ENCODE measurements around the gene AIG1. TPM values are rescaled to one million over a fixed set of nuclear protein-coding genes. Genes with fewer than 3 reads are reported as not detected.
"Not testable (repeated sequence)": the region's sequence is repeated elsewhere in the genome, so short reads cannot be mapped to it uniquely, and the experiment has no call there.

Gene AIG1
- total RNA-seq, 1 donor, result 9.8 TPM

DNA sequence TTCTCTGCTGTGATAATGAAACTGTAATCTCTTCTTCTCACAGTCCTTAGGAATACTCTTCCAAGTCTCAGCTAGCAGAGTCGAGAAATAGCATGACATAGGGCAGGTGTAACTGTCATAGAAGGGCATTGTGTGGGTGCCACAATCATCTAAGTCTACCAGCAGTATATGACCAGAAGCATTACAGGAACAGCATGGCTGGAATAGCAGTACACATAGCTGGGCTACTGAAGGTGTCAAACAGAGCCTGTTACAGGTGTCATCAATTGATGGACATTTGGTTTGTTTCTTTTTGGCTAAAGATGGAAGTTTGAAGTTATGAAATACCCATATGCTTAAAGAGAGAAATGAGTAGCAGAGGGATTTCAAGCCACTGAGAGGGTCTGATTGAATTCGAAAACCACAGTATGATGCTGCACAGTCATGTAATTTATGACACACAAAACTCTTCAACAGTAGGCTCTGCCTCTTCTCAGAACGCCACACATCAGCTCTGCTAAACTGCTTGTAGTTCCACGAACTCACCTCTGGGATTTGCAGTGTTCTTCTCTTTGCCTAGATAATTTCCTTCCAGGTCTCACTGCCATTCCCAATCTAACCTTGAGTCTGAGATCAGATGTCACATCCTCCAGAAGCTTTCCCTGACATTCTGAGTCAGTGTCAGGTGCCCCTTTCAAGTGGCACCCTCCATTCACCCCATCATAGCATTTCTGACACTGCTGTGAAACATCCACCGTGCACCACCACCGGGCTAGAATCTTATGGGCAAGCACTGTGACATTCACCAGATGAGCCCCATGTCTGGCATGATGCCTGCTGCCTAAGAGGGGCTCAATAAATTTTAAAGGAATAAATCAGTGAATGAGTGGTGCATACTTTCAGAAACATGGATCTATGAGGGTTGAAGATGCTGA is 238.8 kb downstream of the AIG1 start:
- no peak overlapping the region for H3K4me3 ChIP-seq (ENCODE audit: low read length)
- no peaks in the 10 kb centered on the region for H3K4me1 ChIP-seq (ENCODE audit: insufficient read depth, low read length)
- no peaks in the 10 kb centered on the region for H3K27me3 ChIP-seq (ENCODE audit: insufficient read depth, low read length)
- H3K9me3 ChIP-seq (ENCODE audit: low read depth, low read length), result no peaks in the 10 kb centered on the region

DNA sequence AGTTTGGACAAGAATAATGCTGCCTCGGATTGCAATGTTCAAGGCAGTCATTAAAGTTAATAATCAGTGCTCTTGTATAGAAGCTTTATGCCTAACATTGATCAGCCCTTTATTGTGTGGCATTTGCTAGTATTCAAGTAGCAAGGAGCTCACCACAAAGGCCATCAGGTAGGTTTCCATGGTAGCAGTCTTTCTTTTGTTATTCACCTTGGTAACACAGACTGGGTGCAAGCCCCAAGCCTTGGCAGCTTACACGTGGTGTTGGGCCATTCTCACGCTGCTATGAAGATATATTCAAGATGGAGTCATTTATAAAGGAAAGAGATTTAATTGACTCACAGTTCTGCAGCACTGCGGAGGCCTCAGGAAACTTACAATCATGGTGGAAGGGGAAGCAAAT is 240.5 kb downstream of the AIG1 start:
- Histone ChIP-seq H3K27me3 (ENCODE audit: insufficient read depth, low read length) (no peaks in the 10 kb centered on the region), H3K9me3 (ENCODE audit: low read depth, low read length) (no peaks in the 10 kb centered on the region), H3K4me3 (ENCODE audit: low read length) (no peak overlapping the region), H3K4me1 (ENCODE audit: insufficient read depth, low read length) (no peaks in the 10 kb centered on the region)

DNA sequence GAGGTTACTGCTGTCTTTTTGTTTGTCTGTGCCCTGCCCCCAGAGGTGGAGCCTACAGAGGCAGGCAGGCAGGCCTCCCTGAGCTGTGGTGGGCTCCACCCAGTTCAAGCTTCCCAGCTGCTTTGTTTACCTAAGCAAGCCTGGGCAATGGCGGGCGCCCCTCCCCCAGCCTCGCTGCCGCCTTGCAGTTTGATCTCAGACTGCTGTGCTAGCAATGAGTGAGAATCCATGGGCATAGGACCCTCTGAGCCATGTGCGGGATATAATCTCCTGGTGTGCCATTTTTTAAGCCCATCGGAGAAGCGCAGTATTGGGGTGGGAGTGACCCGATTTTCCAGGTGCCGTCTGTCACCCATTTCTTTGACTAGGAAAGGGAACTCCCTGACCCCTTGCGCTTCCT is 247.1 kb downstream of the AIG1 start:
- H3K27me3 ChIP-seq (ENCODE audit: insufficient read depth, low read length); H3K4me3 ChIP-seq (ENCODE audit: low read length); H3K4me1 ChIP-seq (ENCODE audit: insufficient read depth, low read length); H3K9me3 ChIP-seq (ENCODE audit: low read depth, low read length): not testable (repeated sequence)

DNA sequence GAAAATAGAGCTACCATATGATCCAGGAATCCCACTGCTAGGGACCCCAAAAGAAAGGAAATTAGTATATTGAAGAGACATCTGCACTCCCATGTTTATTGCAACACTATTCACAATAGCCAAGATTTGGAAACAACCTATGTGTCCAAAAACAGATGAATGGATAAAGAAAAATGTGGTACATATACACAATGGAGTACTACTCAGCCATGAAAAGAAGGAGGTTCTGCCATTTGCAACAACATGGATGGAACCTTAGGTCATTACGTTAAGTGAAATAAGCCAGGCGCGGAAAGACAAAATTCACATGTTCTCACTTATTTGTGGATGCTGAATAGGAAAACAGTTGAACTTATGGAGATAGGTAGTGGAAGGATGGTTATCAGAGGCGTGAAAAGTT is 252.5 kb downstream of the AIG1 start:
- H3K9me3 ChIP-seq (ENCODE audit: low read depth, low read length), result no peaks in the 10 kb centered on the region
- H3K4me3 ChIP-seq (ENCODE audit: low read length), result no peak overlapping the region
- no peaks in the 10 kb centered on the region for H3K27me3 ChIP-seq (ENCODE audit: insufficient read depth, low read length)
- no peaks in the 10 kb centered on the region for H3K4me1 ChIP-seq (ENCODE audit: insufficient read depth, low read length)

DNA sequence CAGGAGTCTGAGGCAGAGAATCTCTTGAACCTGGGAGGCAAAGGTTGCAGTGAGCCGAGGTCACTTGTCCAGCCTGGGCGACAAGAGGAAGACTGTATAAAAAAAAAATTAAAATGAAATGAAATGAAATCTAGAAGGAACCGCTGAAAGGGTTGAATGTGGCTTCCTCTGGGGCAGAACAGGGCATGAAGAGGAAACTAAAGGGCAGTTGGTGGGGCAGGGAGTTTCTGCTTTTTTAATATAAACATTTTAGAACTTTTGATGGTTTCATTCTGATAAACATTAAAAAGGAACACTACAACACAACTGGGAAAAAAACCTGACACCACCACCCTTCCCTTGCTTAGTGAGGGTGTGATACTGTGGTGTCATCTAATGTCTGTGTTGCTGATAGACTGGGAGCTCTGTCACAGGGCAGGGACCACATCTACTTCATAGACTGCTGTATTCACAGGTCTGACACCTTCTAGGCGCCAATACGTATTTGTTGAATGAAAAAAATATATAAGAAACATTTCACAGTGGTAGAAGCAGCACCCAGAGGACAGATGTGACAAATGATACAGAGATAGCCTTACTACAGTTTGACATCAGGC is 260.9 kb downstream of the AIG1 start:
- Histone ChIP-seq H3K4me1 (ENCODE audit: insufficient read depth, low read length) (no peaks in the 10 kb centered on the region), H3K4me3 (ENCODE audit: low read length) (no peak overlapping the region), H3K27me3 (ENCODE audit: insufficient read depth, low read length) (no peaks in the 10 kb centered on the region), H3K9me3 (ENCODE audit: low read depth, low read length) (no peaks in the 10 kb centered on the region)

DNA sequence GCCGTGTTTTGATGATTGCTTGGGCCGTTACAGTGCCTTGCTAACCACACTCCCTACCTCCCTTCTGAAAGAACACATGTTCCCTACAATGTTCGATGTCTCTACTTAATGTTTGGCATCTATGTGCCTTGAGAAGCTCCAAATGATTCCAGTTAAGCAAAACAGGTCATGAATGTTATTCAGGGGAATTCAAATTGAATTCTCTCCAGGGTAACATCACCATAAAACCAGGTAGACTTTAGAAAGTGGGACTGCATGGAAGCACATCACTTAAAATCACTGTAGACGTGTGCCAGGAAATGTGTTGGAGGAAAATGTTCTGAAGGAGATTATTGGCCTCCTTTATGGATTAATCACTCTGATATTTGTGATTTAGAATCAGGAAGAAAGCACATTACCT is 261.7 kb downstream of the AIG1 start:
- no peaks in the 10 kb centered on the region for H3K4me1 ChIP-seq (ENCODE audit: insufficient read depth, low read length)
- H3K9me3 ChIP-seq (ENCODE audit: low read depth, low read length), result no peaks in the 10 kb centered on the region
- no peaks in the 10 kb centered on the region for H3K27me3 ChIP-seq (ENCODE audit: insufficient read depth, low read length)
- no peak overlapping the region for H3K4me3 ChIP-seq (ENCODE audit: low read length)

DNA sequence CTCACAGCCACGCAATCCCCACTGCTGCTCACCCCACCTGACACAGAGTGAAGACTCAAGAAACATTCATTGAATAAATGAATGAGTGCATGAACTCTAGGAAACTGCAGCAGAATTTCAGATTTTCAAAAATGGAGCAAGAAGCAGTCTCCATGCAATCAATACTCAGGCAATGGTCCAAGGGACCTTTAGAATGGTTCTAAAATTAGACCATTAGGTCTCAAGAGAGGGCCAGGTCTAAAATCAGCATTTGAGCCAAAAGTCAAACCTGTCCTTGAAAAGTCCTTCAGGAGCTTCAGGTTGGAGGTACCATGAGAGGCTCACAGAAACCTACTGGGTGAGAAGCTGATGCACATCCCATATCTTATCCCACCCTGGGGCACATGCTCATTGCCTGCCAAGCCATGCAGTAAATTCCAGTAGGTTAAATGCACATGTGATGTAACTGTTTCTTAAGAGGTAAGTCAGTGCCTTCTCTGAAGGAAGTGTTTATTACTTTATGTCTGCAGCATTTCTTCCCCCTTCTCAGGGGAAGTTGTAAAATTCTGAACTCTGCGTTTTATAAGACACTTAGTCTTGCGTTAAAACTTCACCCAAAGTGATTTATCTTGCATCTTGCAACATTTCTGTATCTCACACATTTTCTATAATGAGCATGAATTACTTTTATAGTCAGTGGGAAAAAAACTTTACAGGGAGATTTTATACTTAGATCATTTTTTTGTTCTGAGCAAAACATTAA is 263.2 kb downstream of the AIG1 start:
- no peaks in the 10 kb centered on the region for H3K4me1 ChIP-seq (ENCODE audit: insufficient read depth, low read length)
- no peaks in the 10 kb centered on the region for H3K27me3 ChIP-seq (ENCODE audit: insufficient read depth, low read length)

DNA sequence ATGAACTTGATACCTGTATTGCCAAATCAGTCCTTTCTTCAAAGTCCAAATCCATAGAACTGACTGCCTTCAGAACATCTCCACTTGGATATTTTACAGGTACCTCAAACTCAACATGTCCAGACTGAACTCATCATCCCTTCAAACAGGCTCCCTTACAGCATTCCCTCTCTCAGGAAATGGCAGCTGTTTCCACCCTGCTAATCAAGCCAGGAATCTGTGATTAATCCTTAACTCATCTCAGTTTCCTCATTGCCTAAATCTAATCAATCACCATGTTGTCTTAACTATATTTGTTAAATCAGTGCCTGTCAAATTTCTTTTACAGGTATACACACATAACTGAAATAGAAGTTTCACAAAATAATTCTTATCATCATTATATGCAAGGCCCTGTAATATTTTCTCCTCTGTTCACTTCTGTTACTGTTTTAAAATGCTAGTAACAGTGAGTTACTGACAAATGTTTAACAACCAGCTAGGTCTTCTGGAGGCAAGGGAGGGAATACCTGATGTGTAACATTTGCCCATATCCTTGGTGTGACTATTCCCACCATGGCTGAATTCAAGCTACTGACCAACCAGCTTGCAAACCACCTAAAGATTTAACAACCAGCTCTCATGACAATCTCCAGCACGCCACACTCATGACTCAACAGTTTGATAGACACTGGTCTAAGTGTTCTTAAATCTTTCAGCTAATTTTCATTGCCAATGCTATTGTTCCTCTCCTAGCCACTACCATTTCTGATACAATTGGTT is 264.9 kb downstream of the AIG1 start:
- Histone ChIP-seq H3K4me1 (ENCODE audit: insufficient read depth, low read length) (no peaks in the 10 kb centered on the region), H3K9me3 (ENCODE audit: low read depth, low read length) (no peaks in the 10 kb centered on the region), H3K4me3 (ENCODE audit: low read length) (no peak overlapping the region), H3K27me3 (ENCODE audit: insufficient read depth, low read length) (no peaks in the 10 kb centered on the region)

More for the DNA sequence above, 263.2 kb downstream of the AIG1 start:
- Histone ChIP-seq H3K4me3 (ENCODE audit: low read length) (no peak overlapping the region), H3K9me3 (ENCODE audit: low read depth, low read length) (no peaks in the 10 kb centered on the region)

DNA sequence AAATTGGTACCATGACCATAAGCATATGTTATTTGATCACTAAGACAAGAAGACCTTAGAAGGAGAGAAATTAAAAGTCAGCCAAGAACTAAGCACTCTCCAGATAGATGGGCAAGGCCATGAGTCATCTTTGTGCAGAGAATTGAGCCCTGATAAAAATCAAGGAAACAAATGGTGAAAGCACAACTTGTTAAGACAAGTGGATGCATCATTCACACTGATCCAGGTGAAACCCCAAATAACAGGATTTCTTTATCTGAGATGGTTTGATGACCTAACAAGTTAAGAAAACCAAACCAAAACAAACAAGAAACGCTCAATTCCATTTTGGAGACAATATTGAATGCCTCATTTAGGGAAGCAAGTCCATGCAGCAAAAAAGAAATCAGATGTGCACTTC is 268.2 kb downstream of the AIG1 start:
- Histone ChIP-seq H3K27me3 (ENCODE audit: insufficient read depth, low read length) (no peaks in the 10 kb centered on the region), H3K9me3 (ENCODE audit: low read depth, low read length) (no peaks in the 10 kb centered on the region), H3K4me3 (ENCODE audit: low read length) (no peak overlapping the region), H3K4me1 (ENCODE audit: insufficient read depth, low read length) (no peaks in the 10 kb centered on the region)

DNA sequence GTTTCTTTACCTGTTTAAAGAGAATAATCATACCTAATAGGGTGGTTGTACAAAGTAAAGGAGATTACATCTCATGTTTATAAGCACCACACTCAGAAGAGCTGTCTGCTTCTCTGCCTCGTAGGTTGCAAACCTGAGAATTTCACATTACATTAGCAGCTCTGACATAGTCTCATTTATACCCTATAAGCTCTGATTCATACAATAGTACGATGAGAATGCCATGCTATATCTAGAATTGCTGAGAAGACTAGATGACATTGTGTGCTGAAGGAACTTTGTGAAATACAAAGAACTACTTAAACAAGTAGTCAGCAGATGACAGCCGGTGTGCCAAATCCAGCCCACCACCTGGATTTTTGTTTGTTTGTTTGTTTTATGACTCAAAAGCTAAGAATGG is 268.6 kb downstream of the AIG1 start:
- no peak overlapping the region for H3K4me3 ChIP-seq (ENCODE audit: low read length)
- H3K27me3 ChIP-seq (ENCODE audit: insufficient read depth, low read length), result no peaks in the 10 kb centered on the region
- no peaks in the 10 kb centered on the region for H3K4me1 ChIP-seq (ENCODE audit: insufficient read depth, low read length)
- H3K9me3 ChIP-seq (ENCODE audit: low read depth, low read length), result no peaks in the 10 kb centered on the region

DNA sequence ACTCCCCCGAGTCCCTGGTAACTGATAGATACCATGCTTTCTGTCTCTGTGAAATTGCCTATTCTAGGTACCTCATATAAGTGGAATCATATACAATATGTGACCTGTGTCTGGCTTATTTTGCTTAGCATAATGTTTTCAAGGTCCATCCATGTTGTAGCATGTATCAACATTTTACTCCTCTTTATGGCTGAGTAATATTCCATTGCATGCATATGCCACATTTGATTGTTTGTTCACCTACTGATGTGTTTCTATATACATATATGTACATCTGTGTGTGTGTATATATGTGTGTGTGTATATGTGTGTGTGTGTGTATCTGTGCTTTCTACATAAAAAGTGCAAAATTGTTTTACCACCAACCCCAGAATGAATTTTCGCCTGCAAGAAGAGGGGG is 270.7 kb downstream of the AIG1 start:
- Histone ChIP-seq H3K4me1 (ENCODE audit: insufficient read depth, low read length) (no peaks in the 10 kb centered on the region), H3K4me3 (ENCODE audit: low read length) (no peak overlapping the region), H3K9me3 (ENCODE audit: low read depth, low read length) (no peaks in the 10 kb centered on the region), H3K27me3 (ENCODE audit: insufficient read depth, low read length) (no peaks in the 10 kb centered on the region)

DNA sequence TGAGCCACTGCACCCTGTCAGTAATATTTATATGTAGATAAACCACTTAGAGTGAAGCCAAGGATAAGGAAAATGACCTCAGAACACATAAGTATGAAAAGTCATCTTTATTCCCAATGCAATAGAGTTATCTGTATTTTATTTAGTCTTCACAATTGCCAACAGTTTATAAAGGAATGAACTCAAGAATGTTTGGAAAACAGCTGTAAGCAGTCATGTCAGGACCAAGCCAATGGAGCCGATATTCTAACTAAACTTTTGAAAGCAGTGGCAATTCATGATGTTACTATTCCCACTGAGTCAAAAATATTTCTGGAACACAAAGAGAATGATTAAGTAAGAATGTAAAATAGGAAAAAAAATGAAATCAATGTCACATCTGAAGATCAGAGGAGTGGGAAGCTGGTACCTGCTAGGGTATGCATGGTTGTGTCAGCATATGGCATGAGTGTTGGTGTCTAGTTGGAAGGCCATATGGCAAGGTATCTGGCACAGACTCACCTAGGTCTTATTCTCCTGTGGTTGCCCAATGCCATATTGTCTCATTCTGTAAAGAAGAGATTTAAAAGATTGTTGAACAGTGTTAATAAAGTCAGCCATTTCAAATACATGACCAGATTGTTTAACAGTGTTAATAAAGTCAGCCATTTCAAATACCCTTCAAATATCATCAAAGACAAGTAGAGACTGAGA is 271.6 kb downstream of the AIG1 start:
- no peaks in the 10 kb centered on the region for H3K4me1 ChIP-seq (ENCODE audit: insufficient read depth, low read length)
- no peak overlapping the region for H3K4me3 ChIP-seq (ENCODE audit: low read length)
- H3K9me3 ChIP-seq (ENCODE audit: low read depth, low read length), result no peaks in the 10 kb centered on the region
- H3K27me3 ChIP-seq (ENCODE audit: insufficient read depth, low read length), result no peaks in the 10 kb centered on the region

DNA sequence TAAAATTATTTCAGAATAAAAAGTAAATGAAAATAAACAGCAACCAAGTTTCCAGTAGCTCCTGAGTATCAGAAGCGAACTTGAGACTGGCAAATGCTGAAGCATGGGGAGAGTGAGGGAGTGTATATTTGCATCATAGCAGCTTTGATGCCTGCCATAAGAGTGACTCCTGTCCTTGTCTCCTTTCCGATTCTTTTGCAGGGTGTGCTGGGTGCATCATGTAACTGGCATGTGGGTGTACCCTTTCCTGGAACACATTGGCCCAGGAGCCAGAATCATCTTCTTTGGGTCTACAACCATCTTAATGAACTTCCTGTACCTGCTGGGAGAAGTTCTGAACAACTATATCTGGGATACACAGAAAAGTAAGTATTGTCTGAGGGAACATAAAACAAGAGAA is 272.4 kb downstream of the AIG1 start:
- H3K9me3 ChIP-seq (ENCODE audit: low read depth, low read length), result no peaks in the 10 kb centered on the region
- no peaks in the 10 kb centered on the region for H3K27me3 ChIP-seq (ENCODE audit: insufficient read depth, low read length)
- H3K4me1 ChIP-seq (ENCODE audit: insufficient read depth, low read length), result no peaks in the 10 kb centered on the region
- H3K4me3 ChIP-seq (ENCODE audit: low read length), result no peak overlapping the region

DNA sequence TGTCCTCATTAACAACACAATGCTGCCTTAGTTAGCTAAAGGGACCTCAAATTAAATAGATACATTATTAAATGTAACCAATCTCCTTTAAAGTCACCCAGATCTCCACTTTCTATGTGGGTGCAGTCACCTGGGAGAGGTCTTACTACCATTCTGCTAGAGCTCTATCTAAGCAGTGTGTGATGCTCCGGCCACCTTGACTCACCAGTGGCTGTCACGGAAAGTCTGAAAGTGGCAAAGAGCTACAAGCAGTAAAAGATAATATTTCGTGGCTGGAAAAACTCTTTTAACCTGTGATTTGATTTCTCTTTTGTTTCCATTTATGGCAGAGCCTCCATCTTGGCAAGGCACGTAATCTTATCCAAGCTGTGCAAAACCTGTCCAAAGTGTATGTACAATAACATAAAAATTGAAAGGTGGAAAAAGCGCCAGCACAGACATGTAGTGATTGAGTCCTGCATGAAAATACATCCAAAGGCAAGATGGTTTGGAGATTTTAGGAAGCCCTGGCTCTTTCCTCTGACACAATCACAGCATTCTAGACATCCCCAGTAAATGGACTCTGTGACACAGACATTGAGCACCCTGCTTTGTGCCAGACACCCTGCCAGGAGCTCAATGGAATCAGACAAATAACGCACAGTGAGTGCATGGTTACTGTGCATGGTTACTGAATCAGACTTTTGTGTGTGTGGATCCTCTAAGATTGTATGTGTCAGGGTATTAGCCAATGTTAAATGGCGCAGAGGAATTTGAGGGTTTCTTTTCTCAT is 273.2 kb downstream of the AIG1 start:
- H3K4me3 ChIP-seq (ENCODE audit: low read length), result no peak overlapping the region
- no peaks in the 10 kb centered on the region for H3K4me1 ChIP-seq (ENCODE audit: insufficient read depth, low read length)
- H3K27me3 ChIP-seq (ENCODE audit: insufficient read depth, low read length), result no peaks in the 10 kb centered on the region
- H3K9me3 ChIP-seq (ENCODE audit: low read depth, low read length), result no peaks in the 10 kb centered on the region

Measured in mononuclear cell (primary cell).